Measurements from ENCODE around the gene ATP8A2. TPM values are rescaled to one million over a fixed set of nuclear protein-coding genes. Genes with fewer than 3 reads are reported as not detected.

The ATP8A2 gene
- total and polyA plus RNA-seq, 4 donors = 0.31 to 2.7 (median 1.1) TPM

GRCh38 chr13:25778365-25778764 lies 406.6 kb downstream of the ATP8A2 start:
- Histone ChIP-seq H3K4me3 (no peak overlapping the region), H3K9me3 (ENCODE audit: control insufficient read depth in 4 of 4, insufficient read depth in 3 of 4, low read length in 3 of 4) (peaks cover 0 to 2% (median 0%) of the 10 kb centered on the region in 4 donors), H3K9ac (ENCODE audit: insufficient read depth in 1 of 2, low read length in 2 of 2) (no peak overlapping the region), H3K4me1 (ENCODE audit: control insufficient read depth in 5 of 5, insufficient read depth in 5 of 5, low read length in 5 of 5) (peaks cover 0 to 36% (median 14%) of the 10 kb centered on the region in 5 donors), H3K36me3 (ENCODE audit: control insufficient read depth in 4 of 4, insufficient read depth in 4 of 4, low read length in 4 of 4) (no peaks in the 10 kb centered on the region), H3K27ac (ENCODE audit: low read depth in 1 of 2, low read length in 1 of 2) (no peak overlapping the region), H3K27me3 (ENCODE audit: control insufficient read depth in 3 of 3, insufficient read depth in 3 of 3, low read length in 2 of 3) (no peaks in the 10 kb centered on the region)
- ATAC-seq (ENCODE audit: insufficient read depth, low FRiP score) = no peak
- whole genome bisulfite sequencing, 2 donors = 72 to 73% methylated on average over 7 of the region's 7 CpGs
- no peak for DNase-seq
- no peak for TF ChIP-seq CTCF (IDR thresholded peaks at IDR 0.05; ENCODE audit: control extremely low read depth, extremely low read depth)

- TF ChIP-seq CTCF (IDR thresholded peaks at IDR 0.05; ENCODE audit: control extremely low read depth, extremely low read depth) = no peak
- H3K4me3 ChIP-seq = no peak overlapping the region
- no peak overlapping the region for H3K27ac ChIP-seq (ENCODE audit: low read depth in 1 of 2, low read length in 1 of 2)
- no peaks in the 10 kb centered on the region for H3K27me3 ChIP-seq (ENCODE audit: control insufficient read depth in 3 of 3, insufficient read depth in 3 of 3, low read length in 2 of 3)
- H3K9me3 ChIP-seq (ENCODE audit: control insufficient read depth in 4 of 4, insufficient read depth in 3 of 4, low read length in 3 of 4) = peaks cover 0 to 2% (median 0%) of the 10 kb centered on the region in 4 donors
- DNase-seq (no peak), ATAC-seq (ENCODE audit: insufficient read depth, low FRiP score) (no peak)
- no peaks in the 10 kb centered on the region for H3K36me3 ChIP-seq (ENCODE audit: control insufficient read depth in 4 of 4, insufficient read depth in 4 of 4, low read length in 4 of 4)
- peaks cover 0 to 39% (median 19%) of the 10 kb centered on the region in 5 donors for H3K4me1 ChIP-seq (ENCODE audit: control insufficient read depth in 5 of 5, insufficient read depth in 5 of 5, low read length in 5 of 5)
- no peak overlapping the region for H3K9ac ChIP-seq (ENCODE audit: insufficient read depth in 1 of 2, low read length in 2 of 2)
- WGBS, 2 donors = 70 to 73% methylated on average over 4 of the region's 4 CpGs
These were observed 407.1 kb downstream of the ATP8A2 start for GRCh38 chr13:25778808-25779305.

GRCh38 chr13:25783076-25783475 lies 411.3 kb downstream of the ATP8A2 start:
- Histone ChIP-seq H3K27ac (ENCODE audit: low read depth in 1 of 2, low read length in 1 of 2) (no peak overlapping the region), H3K4me3 (no peak overlapping the region), H3K36me3 (ENCODE audit: control insufficient read depth in 4 of 4, insufficient read depth in 4 of 4, low read length in 4 of 4) (no peaks in the 10 kb centered on the region), H3K9ac (ENCODE audit: insufficient read depth in 1 of 2, low read length in 2 of 2) (no peak overlapping the region), H3K9me3 (ENCODE audit: control insufficient read depth in 4 of 4, insufficient read depth in 3 of 4, low read length in 3 of 4) (peaks cover 0 to 2% (median 0%) of the 10 kb centered on the region in 4 donors), H3K4me1 (ENCODE audit: control insufficient read depth in 5 of 5, insufficient read depth in 5 of 5, low read length in 5 of 5) (peaks cover 0 to 28% (median 14%) of the 10 kb centered on the region in 5 donors), H3K27me3 (ENCODE audit: control insufficient read depth in 3 of 3, insufficient read depth in 3 of 3, low read length in 2 of 3) (no peaks in the 10 kb centered on the region)
- ATAC-seq (ENCODE audit: insufficient read depth, low FRiP score) (no peak), DNase-seq (peak in 2 of 3 donors; percentile 37 to 67)
- TF ChIP-seq CTCF (IDR thresholded peaks at IDR 0.05; ENCODE audit: control extremely low read depth, extremely low read depth) = no peak
- 95% methylated on average over 2 of the region's 2 CpGs for WGBS, 2 donors

- H3K9me3 ChIP-seq (ENCODE audit: control insufficient read depth in 4 of 4, insufficient read depth in 3 of 4, low read length in 3 of 4) = peaks cover 0 to 2% (median 0%) of the 10 kb centered on the region in 4 donors
- no peak overlapping the region for H3K9ac ChIP-seq (ENCODE audit: insufficient read depth in 1 of 2, low read length in 2 of 2)
- ATAC-seq (ENCODE audit: insufficient read depth, low FRiP score) = no peak
- peak in 1 of 3 donors; percentile 37 for DNase-seq
- H3K27ac ChIP-seq (ENCODE audit: low read depth in 1 of 2, low read length in 1 of 2) = no peak overlapping the region
- H3K4me1 ChIP-seq (ENCODE audit: control insufficient read depth in 5 of 5, insufficient read depth in 5 of 5, low read length in 5 of 5) = peaks cover 0 to 26% (median 12%) of the 10 kb centered on the region in 5 donors
- no peak overlapping the region for H3K4me3 ChIP-seq
- 65 to 79% methylated on average over 5 of the region's 5 CpGs for WGBS, 2 donors
- H3K36me3 ChIP-seq (ENCODE audit: control insufficient read depth in 4 of 4, insufficient read depth in 4 of 4, low read length in 4 of 4) = no peaks in the 10 kb centered on the region
- no peaks in the 10 kb centered on the region for H3K27me3 ChIP-seq (ENCODE audit: control insufficient read depth in 3 of 3, insufficient read depth in 3 of 3, low read length in 2 of 3)
- no peak for TF ChIP-seq CTCF (IDR thresholded peaks at IDR 0.05; ENCODE audit: control extremely low read depth, extremely low read depth)
These were observed 411.8 kb downstream of the ATP8A2 start for GRCh38 chr13:25783601-25784024.
